ENCODE data around the gene BCLAF3. TPM values are rescaled to one million over a fixed set of nuclear protein-coding genes. Genes with fewer than 3 reads are reported as not detected.

Gene BCLAF3
- total and polyA plus RNA-seq, 2 of the 13 experiments (the other 11 are each of a cell fraction or from before 2014, with no cell fraction given) = 1.5 to 2.7 TPM

- H3K4me3 ChIP-seq (replicated peaks in 1 of 3; ENCODE audit: insufficient read depth in 1 of 3, low read depth in 2 of 3, low read length in 3 of 3) = no peak overlapping the region
- ChIA-PET CTCF (ENCODE audit: low intra/inter-chr PET ratio, low total read pairs) (no interaction called here), POLR2A (no interaction called here)
- no peak overlapping the region for H3K27ac ChIP-seq (ENCODE audit: extremely low read length, insufficient read depth, low read length)
- DNase-seq (ENCODE audit: low spot score) (no peak), FAIRE-seq (no peak), ATAC-seq (no peak)
- peaks cover 3% of the 10 kb centered on the region for H3K4me1 ChIP-seq (ENCODE audit: insufficient read depth, low read length)
- H3K9ac ChIP-seq (ENCODE audit: insufficient read depth, low read depth, low read length) = no peak overlapping the region
- no peaks in the 10 kb centered on the region for H3K27me3 ChIP-seq (ENCODE audit: control insufficient read depth in 1 of 2, insufficient read depth in 2 of 2, low read length in 2 of 2)
- H2AFZ ChIP-seq (ENCODE audit: low read length) = no peak overlapping the region
- H3K36me3 ChIP-seq (replicated peaks in 1 of 2; ENCODE audit: control insufficient read depth in 1 of 2, insufficient read depth in 2 of 2, low read length in 2 of 2) = no peaks in the 10 kb centered on the region
- intact Hi-C loops (cut with micrococcal nuclease; ENCODE audit: unreplicated experiment) (no loop called here), in situ Hi-C loops (cut with HindIII; ENCODE audit: extremely low pct_ligation_motif_present, low pct_unique_long_range_greater_than_20kb) (no loop called here)
- H4K20me1 ChIP-seq (ENCODE audit: insufficient read depth, low read length) = no peaks in the 10 kb centered on the region
- H3K79me2 ChIP-seq (ENCODE audit: insufficient read depth, low read length) = no peaks in the 10 kb centered on the region
- H3K9me3 ChIP-seq (ENCODE audit: low read length) = no peaks in the 10 kb centered on the region
- BruUV-seq (replicated peaks) = no TSS peak
- no peak overlapping the region for H3K4me2 ChIP-seq (ENCODE audit: low read depth, low read length)
- WGBS (ENCODE audit: low lambda C conversion rate) = 94% methylated on average over 9 of the region's 9 CpGs
- TF ChIP-seq HIC2 (CRISPR knock-in tag; IDR thresholded peaks at IDR 0.05; ENCODE audit: low read depth) = no peak
- TF ChIP-seq ZNF878 (CRISPR knock-in tag; IDR thresholded peaks at IDR 0.05) = no peak
- TF ChIP-seq GRHL1 (CRISPR knock-in tag; conservative IDR thresholded peaks at IDR 0.05) = no peak
- TF ChIP-seq HMGXB3 (CRISPR knock-in tag; IDR thresholded peaks at IDR 0.05; ENCODE audit: borderline replicate concordance) = no peak
- no peak for TF ChIP-seq HNRNPH1 (optimal IDR thresholded peaks at IDR 0.05; ENCODE audit: low read depth, low read length)
- no peak for TF ChIP-seq ZBTB34 (CRISPR knock-in tag; IDR thresholded peaks at IDR 0.05)
- TF ChIP-seq ZNF800 (CRISPR knock-in tag; IDR thresholded peaks at IDR 0.05) = no peak
- no peak for TF ChIP-seq ZFP90 (CRISPR knock-in tag; IDR thresholded peaks at IDR 0.05; ENCODE audit: borderline replicate concordance)
- no peak for TF ChIP-seq ZNF782 (CRISPR knock-in tag; IDR thresholded peaks at IDR 0.05; ENCODE audit: borderline replicate concordance)
Observed at GRCh38 chrX:19964017-19964710, 26.7 kb downstream of the BCLAF3 start.
